HG03558 (cell line): ENCODE data around the gene MYLK2.

Source experiments
- ATAC-seq: cut with Tn5 transposase; IDR thresholded peaks from one replicate; pipeline ENCODE4 v1.9.1; 2021; ENCODE audit warnings: moderate number of reproducible peaks; ENCODE audit not compliant: unreplicated experiment; ENCODE audit errors: extremely low read depth

Gene MYLK2

DNA sequence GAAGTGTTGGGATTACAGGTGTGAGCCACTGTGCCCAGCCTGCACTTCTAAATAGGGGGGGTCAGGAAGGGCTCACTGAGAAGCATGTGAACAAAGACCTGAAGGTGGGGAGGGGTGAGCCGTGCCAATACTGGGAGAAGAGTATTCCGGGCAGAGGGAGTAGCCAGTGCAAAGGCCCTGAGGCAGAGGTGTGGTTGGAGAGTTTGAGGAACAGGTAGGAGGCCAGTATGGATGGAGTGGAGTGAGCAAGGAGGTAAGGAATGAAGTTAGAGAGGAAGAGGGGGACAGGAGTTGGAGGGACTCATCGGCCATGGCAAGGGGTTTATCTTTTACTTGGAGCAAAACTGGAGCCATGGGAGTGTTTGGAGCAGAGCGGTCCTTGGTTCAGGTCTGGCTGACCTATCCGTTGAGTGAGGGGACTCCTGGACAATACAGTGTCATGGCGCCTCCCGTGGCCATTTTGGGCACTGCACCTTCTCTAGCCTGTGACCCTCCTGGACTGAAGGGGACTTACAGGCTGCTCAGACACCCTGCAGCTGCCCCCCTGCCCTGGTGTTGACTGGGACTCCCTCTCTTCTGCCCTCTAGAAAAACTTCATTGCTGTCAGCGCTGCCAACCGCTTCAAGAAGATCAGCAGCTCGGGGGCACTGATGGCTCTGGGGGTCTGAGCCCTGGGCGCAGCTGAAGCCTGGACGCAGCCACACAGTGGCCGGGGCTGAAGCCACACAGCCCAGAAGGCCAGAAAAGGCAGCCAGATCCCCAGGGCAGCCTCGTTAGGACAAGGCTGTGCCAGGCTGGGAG, 14.2 kb downstream of the MYLK2 start:
- ATAC-seq: no peak

DNA sequence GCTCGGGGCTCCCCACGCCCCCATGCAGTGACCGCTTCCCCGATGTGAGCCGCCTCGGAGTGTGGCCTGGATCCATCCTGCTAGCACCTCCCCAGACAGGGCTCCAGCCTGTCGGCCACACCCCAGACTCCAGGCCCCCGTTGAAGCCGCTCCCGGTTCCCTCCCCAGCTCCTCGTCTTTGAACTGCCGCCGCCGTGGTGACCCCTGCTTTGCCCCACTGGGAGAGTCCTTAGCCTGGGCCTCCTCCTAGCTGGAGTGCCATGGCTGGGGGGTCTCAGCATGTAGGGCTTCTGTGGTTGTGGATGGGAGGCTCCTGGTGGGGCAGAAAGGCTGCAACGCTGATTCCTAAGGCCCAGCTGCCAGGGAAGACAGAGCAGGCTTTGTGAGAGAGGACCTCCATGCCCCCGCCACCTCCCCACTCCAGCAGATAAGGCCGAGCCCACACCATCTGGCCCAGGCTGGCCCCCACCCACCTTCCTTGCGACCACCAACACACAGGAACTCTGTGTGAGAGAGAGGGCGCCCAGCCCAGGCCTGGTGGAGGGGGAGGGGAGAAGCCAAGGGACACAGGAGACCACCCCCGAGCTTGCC, 14.9 kb downstream of the MYLK2 start:
- no peak for ATAC-seq

DNA sequence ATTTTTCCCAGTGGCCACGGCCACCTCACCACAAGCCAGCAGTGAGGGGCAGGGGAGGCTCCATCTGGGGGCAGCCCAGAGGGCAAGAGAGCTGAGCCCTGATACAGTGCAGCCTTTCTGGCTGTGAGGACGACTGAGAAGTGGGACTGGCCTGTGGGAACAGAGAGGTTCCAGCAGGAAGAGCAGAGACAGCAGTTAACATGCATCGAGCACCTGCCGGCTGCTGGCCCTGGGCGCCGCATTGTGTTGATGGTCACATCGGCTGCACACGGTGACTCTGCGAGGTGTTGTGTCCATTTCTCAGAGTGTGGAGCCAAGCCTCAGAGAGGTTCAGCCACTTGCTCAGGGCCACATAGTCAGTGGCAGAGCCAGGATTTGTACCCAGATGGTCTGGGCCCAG, 16.4 kb downstream of the MYLK2 start:
- no peak for ATAC-seq

DNA sequence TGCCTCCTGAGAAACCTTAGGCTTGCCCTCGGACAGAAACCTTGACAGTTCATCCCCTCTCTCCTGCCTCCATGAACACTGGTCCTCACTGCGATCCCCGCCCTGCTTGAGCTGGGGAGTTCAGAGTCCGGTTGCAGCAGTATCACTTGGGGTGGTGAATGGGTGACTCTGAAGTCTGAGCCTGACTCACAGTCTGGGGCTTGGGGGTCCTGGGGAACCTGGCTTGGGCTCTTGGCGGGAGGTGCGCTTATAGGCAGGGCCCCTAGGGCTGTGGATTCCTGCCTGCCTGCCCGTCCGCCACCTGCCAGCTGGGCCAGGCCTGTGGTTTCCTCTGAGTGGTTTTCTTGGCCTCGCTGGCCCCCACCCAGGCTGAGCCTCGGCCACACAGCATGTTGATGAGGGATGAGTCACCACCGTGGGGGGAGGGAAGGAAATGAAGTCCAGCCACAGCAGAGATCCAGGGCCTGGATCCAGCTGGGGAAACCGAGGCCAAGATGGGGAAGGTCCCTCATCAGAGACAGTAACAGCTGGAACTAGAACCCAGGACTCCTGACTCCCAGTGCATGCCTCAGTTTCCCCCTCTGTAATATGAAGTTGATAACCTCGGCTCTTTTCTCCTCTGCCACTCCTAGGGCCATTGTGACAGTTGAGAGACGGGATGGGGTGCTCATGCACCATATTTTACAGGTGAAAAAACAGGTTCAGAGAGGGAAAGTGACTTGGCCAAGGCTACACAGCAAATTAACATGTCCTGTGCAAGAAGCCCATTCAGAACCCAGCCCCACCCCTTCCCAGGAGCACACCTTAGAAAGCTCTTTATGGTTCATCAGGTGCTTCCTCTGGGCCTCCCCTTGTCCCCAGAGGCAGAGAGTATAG, 17.1 kb downstream of the MYLK2 start:
- no peak for ATAC-seq

DNA sequence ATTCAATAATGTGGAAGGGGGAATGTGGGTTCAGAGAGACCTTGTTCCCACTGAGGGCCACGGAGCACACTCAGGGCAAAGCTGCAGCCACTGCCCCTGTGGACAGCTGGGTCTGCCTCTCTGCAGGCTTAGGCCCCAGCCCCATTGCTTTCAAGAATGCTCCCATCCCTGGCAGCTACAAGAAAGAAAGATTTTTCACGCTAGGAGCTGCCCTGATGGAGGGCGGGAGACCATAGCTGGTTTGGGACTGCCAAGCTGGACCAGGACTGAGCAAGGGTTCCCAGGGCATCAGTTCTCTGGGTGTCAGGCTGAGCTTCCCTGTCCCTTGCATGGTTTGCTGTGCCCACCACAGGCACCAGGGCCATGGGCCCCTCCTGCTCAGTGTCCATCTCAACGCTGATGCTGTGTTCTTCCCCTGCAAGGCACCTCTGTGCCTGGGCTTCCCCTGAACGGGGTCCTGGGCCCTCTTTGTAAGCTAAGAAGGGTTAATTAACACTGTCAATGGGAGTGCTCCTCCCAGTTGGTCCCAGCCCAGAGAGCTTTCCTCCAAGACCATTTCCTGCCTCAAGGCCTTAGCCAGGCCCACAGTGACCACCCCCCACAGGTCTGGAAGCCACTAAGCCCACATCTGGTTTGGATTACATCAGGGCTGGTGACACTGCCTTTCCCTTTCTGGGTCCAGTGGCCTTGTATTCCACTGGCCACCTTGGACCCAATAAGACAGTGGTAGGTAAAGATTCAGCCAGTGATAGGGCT, 17.9 kb downstream of the MYLK2 start:
- no peak for ATAC-seq

DNA sequence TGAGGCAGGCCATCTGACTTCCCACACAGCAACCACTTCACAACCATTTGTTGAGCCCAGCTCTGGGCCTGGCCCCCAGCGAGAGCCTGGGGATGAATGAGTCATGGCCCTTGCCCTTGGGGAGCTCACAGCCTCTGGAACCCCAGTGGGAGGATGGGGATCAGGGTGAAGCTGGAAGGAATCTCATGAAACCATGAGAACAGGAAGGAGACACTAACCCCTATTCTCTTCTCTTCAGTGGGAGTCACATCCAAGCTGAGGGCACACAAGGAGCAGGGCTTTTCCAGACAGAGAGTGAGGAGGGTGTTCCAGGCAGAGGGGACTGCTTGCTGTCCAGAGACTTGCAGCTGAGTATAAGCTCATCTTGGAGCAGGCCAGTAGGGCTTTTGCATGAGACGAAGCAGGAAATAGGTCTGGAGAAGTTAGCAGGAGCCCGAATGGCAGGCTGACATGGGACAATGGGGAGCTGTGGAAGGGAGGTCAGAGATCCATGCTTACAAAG, 18.8 kb downstream of the MYLK2 start:
- no peak for ATAC-seq

DNA sequence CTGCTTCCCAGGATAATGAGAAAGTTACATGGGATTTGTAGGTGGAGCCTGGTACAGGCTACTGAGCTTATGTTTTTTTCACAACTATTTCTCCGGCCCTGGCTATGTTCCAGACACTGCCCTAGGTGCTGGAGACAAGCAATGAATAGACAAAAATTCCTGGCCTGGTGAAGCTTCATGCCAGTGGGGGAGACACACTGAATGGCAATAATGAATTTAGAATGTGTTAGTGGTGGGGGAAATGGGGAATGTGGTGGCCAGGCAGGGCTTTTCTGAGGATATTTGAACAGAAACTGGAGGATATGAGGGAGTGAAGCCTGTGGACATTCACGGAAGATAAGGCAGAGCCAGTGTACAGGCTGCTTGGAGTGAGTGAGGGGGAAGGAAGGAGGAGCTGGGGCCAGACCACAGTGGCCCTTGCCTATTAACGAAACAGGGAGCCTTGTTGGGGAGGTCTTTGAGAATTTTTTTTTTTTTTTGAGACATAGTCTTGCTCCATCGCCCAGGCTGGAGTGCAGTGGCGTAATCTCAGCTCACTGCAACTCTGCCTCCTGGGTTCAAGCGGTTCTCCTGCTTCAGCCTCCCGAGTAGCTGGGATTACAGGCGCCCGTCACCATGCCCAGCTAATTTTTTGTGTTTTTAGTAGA, 19.6 kb downstream of the MYLK2 start:
- ATAC-seq: no peak

DNA sequence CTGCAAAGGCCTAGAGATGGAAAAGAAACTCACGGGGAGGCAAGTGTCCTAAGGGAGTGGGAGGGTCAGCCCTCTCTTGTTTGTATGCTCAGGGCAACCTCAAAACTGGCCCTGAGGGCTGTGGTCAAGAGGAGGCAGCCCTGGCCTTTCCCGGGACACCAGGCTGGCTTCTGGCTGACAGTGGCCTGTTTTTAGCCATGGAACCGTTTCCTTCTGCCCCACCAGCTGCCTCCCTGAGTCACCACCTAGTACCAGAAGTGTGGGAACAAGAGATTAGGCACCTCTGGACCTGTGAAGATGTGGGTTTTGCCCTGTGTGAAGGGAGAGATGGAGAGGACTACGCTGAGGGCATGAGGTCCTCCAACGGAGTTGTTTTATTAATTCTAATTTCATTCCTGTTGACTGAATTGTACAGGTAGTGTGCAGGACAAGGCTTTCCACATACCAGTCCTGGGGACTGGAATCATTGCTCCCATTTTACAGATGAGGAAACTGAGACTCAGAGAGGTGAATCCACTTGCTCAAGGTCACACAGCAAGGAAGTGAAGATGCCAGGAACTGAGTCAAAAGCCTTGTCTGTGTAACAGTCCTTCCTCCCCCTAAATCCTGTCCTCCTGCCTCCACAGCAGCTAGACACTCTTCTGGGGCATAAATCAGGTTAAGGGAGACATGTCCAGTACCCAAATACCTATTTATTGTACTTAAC, 20.8 kb downstream of the MYLK2 start:
- ATAC-seq: no peak

DNA sequence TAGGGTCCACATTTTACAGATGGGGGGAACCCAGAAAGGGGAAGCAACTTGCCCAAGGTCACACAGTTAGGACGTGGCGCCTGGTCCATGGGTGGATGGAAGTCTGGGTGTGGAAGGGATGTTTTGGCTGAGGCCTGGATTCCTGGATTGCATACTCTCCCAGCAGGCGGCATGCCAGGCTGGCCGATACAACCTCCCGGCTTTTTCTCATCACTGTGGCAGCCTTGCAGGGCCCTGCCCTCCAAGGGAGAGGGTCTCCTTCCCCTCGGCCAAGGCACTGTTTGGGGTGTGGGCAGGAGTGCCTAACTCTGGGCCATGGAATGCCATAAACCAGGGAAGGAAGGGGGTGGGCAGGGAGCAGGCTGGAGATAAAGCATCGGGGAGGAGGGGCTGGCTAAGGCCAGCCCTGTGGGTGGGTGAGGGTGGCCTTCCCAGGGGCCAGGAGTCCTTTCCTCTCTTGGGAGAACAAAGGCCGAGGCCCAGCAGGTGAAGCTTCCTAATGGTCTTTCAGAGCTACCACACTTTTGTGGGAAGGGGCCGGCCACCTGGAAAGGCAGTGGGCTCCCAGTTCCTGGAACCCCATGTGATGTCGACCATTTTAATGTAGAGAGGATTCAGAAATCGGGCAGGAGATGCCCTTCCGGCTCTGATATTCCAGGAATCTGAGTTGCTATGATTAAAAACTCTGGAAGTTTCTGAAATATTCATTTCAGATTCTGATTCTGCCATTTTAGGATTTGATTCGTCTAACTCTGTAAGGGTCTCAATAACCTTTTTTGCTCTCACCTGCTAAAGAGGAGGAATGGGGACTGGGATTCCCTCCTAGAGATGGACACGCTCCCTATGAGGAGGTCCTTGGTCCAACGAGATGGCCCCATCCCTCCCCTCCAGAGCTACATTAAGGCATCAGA, 22.0 kb downstream of the MYLK2 start:
- ATAC-seq: no peak

DNA sequence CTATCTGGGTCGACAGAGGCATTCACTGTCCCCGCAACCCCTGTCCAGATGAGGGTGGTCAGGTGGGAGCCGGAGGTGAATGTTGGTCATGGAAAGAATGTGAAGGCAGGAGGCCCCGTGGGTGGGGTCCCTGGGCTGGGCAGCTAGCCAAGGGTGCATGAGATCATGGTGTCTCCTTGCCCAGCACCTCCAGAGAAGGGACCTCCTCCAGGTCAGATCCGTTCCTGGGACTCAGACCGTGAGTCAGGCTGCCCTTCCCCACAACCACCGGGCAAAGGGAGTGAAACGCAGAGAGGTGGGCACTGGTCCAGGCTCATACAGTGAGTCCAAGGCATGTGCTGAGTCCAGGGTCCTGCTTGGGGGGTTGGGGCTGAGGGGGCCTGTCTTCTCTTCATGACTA, 22.8 kb downstream of the MYLK2 start:
- no peak for ATAC-seq

DNA sequence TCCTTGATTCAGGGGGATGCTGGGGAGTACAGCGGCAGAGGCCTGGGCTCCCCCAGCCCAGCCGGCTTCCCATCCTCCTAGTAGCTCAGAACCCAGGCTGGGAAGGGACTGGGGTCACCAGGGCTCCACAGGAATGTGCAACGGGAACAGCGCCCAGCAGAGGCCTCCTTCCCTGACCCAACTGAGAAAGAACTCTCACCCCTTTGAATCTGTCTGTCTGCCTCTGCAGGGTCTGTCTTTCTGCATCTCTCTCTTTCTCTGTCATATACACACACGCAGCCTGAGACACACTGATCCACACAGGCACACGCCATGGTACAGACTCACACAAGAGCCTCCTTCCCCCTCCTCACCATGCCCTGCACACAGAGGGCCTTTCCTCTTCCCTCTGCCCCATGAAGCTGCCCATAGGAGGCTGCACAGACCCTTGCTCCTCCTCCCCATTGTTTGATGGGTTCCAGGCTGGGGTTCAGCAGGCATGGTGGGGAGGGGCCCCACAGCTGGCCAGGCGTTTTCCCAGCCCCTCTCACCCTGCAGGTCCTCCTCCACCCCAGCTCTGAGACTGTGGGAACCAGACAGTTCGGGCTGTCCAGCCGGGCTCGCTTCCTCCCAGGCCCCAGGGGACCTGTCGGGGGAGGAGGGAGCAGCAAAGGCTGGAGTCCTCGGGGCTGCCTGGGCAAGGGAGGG, 23.5 kb downstream of the MYLK2 start:
- no peak for ATAC-seq

DNA sequence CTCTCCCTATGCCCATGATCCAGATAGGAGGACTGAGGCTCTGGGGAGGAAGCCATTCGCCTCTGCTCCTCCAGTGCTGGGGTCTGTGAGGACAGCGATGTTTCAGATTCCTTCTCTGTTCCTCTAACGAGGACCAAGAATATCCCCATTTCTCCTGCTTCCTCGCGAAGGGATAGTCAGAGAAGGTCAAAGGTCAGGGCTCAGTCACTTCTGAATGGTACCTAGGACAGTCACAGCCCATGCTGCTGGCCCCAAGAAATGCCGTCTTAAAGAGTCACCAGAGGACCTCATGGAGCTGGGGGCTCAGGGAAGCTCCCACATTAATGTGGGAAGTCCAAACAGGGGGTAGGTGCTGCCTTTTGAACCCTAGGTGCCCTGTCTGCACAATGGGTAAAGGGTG, 24.1 kb downstream of the MYLK2 start:
- no peak for ATAC-seq

DNA sequence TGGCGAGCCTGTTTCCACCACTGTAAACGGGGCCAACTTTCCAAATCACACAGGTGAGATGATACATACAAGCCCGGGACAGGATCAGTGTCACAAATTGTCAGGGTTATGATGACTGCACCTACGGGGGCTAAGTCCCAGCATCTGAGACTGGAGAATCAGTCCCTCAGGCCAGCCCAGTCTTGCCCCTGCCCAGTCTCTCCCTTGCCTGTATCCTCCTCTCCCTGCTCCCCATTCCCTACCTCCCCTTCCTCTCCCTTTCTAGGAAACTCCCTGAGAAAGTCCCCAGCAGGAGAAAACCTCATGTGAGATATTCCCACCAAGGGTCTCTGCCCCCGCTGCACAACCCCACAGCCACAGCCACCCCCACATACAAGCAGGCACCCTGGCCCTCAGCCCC, 24.7 kb downstream of the MYLK2 start:
- ATAC-seq: no peak

DNA sequence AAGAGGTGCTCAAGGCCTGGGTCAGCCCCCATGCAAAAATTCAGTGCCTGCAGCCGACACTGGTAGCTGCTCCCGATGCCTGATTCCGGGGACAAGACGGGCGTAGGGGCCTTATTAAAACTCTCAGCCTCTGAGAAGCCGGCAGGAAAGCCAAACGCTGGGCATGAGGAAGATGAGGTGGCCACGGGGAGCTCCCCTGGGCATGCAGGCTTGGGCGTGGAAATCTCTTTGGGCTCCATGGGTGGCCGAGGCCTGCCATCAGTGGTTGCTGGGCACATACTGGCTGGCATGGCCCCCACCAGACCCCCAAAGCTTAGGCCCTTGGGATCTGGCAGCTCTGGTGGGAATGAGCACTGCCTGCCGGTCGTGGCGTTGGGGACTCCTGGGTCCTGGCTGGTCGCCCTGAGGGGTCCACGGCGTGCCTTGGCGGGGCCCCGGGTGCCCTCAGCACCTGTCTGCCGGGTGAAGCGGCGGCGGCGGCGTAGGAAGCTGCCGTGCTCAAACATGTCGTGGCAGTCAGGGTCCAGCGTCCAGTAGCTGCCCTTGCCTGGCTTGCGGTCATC, 25.7 kb downstream of the MYLK2 start:
- ATAC-seq: no peak

DNA sequence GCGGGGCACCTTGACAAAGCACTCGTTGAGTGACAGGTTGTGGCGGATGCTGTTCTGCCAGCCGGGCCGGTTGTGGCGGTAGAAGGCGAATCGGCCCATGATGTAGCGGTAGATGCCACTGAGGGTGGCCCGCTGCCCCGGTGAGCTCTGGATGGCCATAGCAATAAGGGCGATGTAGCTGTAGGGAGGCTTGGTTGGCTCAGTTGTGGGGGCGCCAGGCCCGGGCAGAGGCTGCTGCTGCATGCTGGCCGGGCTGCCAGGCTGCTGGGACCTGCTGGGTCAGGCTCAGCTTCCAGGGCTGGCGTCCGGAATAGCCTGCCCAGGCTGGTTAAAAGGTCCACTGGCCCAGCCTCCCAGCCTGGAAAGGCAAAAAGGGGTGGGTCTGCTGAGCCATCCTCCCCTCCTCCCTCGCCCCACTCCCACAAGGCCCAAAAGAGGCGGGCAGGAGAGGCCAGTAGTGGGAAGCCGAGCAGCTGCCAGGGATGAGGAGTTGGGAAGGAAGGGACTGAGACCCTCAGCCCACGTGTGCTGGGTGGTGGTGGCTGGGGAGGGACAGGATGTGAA, 26.2 kb downstream of the MYLK2 start, which contains the start of gene FOXS1:
TSS of gene FOXS1 (minus strand) at position 305 of the 564 bp plus-strand sequence. CDS start at position 243, 62 bp downstream.
- ATAC-seq: no peak

DNA sequence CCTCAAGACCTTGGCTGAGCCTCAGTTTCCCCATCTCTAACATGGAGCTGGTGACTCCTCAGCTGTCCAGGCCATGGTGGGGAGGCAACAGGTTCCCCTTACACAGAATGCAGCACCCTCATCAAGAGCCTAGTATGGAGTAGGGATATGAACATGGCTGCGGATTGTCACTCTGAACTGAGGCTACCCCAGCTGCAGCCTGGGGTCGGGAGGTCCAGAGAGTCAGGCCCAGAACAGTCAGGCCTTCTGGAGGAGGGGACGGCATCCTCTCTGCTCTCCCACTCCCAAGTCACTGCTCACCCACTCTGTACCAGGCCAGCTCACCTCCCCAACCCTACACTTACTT, 27.6 kb downstream of the MYLK2 start:
- no peak for ATAC-seq
